ENCODE data around the gene RAE1. TPM values are rescaled to one million over a fixed set of nuclear protein-coding genes. Genes with fewer than 3 reads are reported as not detected.

Gene RAE1
- total and polyA plus RNA-seq, 2 of the 8 experiments (the other 6 are each of a cell fraction or from before 2014, with no cell fraction given) = 35.9 to 44.9 TPM

GRCh38 chr20:57420571-57421252 lies 69.7 kb downstream of the RAE1 start:
- peaks cover 5% of the 10 kb centered on the region; the same call in 1 of the 2 replicates for H3K23me2 ChIP-seq (ENCODE audit: low read depth, low read length)
- TF ChIP-seq CBX5 (IDR thresholded peaks at IDR 0.05; ENCODE audit: low read depth, low read length) = no peak
- no peak for TF ChIP-seq CHD2 (IDR thresholded peaks at IDR 0.05; ENCODE audit: low read length)
- no peak for TF ChIP-seq MAFK (IDR thresholded peaks at IDR 0.05; ENCODE audit: low read depth, low read length)
- no peak for TF ChIP-seq ZNF274 (IDR thresholded peaks at IDR 0.05; ENCODE audit: borderline replicate concordance, extremely low read depth, low read length)
- TF ChIP-seq POU5F1 (IDR thresholded peaks at IDR 0.05; ENCODE audit: low read depth, low read length) = no peak
- TF ChIP-seq SRF (IDR thresholded peaks at IDR 0.05; ENCODE audit: low read depth, low read length) = no peak
- no peak for TF ChIP-seq CREB1 (IDR thresholded peaks at IDR 0.05)
- no peak for TF ChIP-seq TAF7 (optimal IDR thresholded peaks at IDR 0.05; ENCODE audit: borderline replicate concordance, low read depth, low read length)
- TF ChIP-seq SP1 (IDR thresholded peaks at IDR 0.05; ENCODE audit: low read depth, low read length) = no peak
- no peak for TF ChIP-seq KDM5A (IDR thresholded peaks at IDR 0.05; ENCODE audit: low read length)
- no peak for TF ChIP-seq CEBPB (IDR thresholded peaks at IDR 0.05; ENCODE audit: low read depth, low read length)
- TF ChIP-seq YY1 (IDR thresholded peaks at IDR 0.05; ENCODE audit: low read depth, low read length) = no peak
- no peak overlapping the region for H3K56ac ChIP-seq (replicated peaks; ENCODE audit: insufficient read length, low read depth, low read length)
- no peak overlapping the region for H4K5ac ChIP-seq (ENCODE audit: insufficient read length, low read depth, low read length)
- no peak overlapping the region for H2BK20ac ChIP-seq (ENCODE audit: low read length)
- H3K9me3 ChIP-seq (ENCODE audit: insufficient read depth in 2 of 2, low read depth in 1 of 2, low read length in 1 of 2) = no peaks in the 10 kb centered on the region
- H3K4me2 ChIP-seq (ENCODE audit: insufficient read depth in 1 of 2, low read depth in 2 of 2, low read length in 2 of 2) = no peak overlapping the region
- H3K27ac ChIP-seq (ENCODE audit: low read depth, low read length) = no peak overlapping the region
- ChIA-PET CTCF (ENCODE audit: partially characterized antibody) (interaction anchor here (1.1 to 2.5 kb wide), 4 partner anchors 9 to 40 kb away, joined by 3 to 9 read pairs (median 4); no protein-coding TSS in a partner anchor), POLR2A (ENCODE audit: partially characterized antibody) (interaction anchor here (0.7 to 1.1 kb wide), 2 partner anchors 10 to 36 kb away, joined by 3 read pairs; no protein-coding TSS in a partner anchor)
- H4K20me1 ChIP-seq (replicated peaks in 1 of 2; ENCODE audit: control insufficient read depth in 1 of 2, insufficient read depth in 2 of 2, low read length in 2 of 2) = no peaks in the 10 kb centered on the region
- FAIRE-seq = no peak
- no peak overlapping the region for H3K18ac ChIP-seq (ENCODE audit: extremely low read depth, low read length)
- H2BK12ac ChIP-seq (ENCODE audit: low read depth, low read length) = no peak overlapping the region
- WGBS, 2 experiments (ENCODE audit: extremely low coverage in 1 of 2, insufficient coverage in 1 of 2, insufficient read length in 1 of 2, insufficient replicate concordance in 2 of 2, low coverage in 1 of 2, low lambda C conversion rate in 2 of 2, missing lambda C conversion rate in 1 of 2) = 88% methylated on average over 17 of the region's 20 CpGs; no CpG with 5 or more reads in 1 of the 2 experiments
- H2BK5ac ChIP-seq (ENCODE audit: low read depth, low read length) = no peak overlapping the region
- no peak for DNase-seq (ENCODE audit: low read depth in 1 of 2, low spot score in 2 of 2)
- no peak overlapping the region for H2BK15ac ChIP-seq (ENCODE audit: low read length)
- H3K79me2 ChIP-seq (ENCODE audit: control insufficient read depth in 1 of 2, insufficient read depth in 2 of 2, low read length in 2 of 2) = no peaks in the 10 kb centered on the region
- no peak overlapping the region for H3K9ac ChIP-seq (replicated peaks in 1 of 4; ENCODE audit: extremely low read depth in 1 of 4, low read depth in 3 of 4, low read length in 3 of 4)
- H3K23ac ChIP-seq (ENCODE audit: insufficient read length) = no peak overlapping the region
- no peak overlapping the region for H4K91ac ChIP-seq (replicated peaks; ENCODE audit: insufficient read length, low read length)
- H3K79me1 ChIP-seq (ENCODE audit: low read depth, low read length) = no peaks in the 10 kb centered on the region
- H3K4me3 ChIP-seq (ENCODE audit: extremely low read depth in 1 of 4, insufficient read depth in 2 of 4, low read depth in 3 of 4, low read length in 4 of 4) = no peak overlapping the region
- no peaks in the 10 kb centered on the region for H3K27me3 ChIP-seq (replicated peaks in 1 of 4; ENCODE audit: control insufficient read depth in 3 of 4, extremely low read depth in 1 of 4, insufficient read depth in 3 of 4, low read length in 3 of 4)
- no peak overlapping the region for H3K14ac ChIP-seq (ENCODE audit: insufficient read length)
- H2AFZ ChIP-seq (ENCODE audit: low read length) = 0 out of 2 replicates have a peak overlapping the region, but pooled peaks have one; percentile 3
- no peak overlapping the region for H3K4ac ChIP-seq (replicated peaks; ENCODE audit: insufficient read length, low read depth, low read length)
- H2BK120ac ChIP-seq (replicated peaks; ENCODE audit: low read depth, low read length) = no peak overlapping the region
- peaks cover 0 to 7% (median 5%) of the 10 kb centered on the region in 4 experiments; a peak in 5 of 7 replicates for H3K4me1 ChIP-seq (replicated peaks in 1 of 4; ENCODE audit: control insufficient read depth in 3 of 4, insufficient read depth in 4 of 4, low read length in 3 of 4)
- H2AK5ac ChIP-seq (ENCODE audit: low read depth, low read length) = no peak overlapping the region
- H4K8ac ChIP-seq (ENCODE audit: extremely low read depth, insufficient read depth, low read length) = no peak overlapping the region
- H3K36me3 ChIP-seq (ENCODE audit: control insufficient read depth in 2 of 4, insufficient read depth in 4 of 4, low read length in 3 of 4) = no peaks in the 10 kb centered on the region

Data from H1 (cell line).